ENCODE measurements around the gene HK1. TPM values are rescaled to one million over a fixed set of nuclear protein-coding genes. Genes with fewer than 3 reads are reported as not detected.

HK1 gene
- total RNA-seq, 1 experiment from 2014 or later: 98.8 TPM

DNA sequence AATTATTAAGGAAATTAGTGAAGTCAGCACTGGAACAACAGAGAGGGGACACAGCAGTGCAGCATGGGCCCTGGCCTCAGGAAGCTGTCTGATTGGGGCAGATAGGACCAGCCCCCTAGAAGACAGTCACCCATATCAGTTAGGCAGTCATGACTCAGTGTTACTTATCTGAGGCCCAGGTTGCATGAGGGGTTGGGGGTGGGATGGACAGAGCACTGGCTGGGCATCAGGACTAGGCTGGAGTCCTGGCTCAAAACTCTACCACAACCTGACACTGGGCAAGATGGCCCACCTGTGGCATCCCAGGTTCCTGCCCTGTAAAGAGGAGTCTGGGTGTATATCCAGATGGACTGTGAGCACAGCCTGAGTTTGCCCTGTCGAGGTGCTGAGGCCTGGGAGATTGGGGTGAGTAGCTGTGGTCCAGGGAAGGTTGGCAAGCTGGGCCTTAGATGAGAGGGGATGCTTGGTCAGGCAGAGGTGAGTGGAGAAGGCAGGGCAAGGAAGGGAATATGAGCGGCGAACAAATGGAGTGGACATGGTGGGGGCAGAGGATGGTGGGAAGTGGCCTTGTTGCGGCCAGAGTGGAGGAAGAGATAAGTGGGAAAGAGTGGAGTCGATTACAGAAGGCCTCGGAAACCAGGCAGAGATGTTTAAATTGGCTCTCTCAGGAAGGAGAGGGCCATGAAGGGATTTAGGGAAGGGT is 37.5 kb downstream of the HK1 start:
- Histone ChIP-seq H3K23ac (ENCODE audit: insufficient read length, low read depth, low read length) (no peak overlapping the region), H3K27me3 (ENCODE audit: insufficient read depth, low read length) (no peaks in the 10 kb centered on the region), H3T11ph (ENCODE audit: low read length) (no peak overlapping the region), H3K18ac (ENCODE audit: insufficient read length, low read depth, low read length) (no peak overlapping the region), H3K4me1 (ENCODE audit: insufficient read depth, low read length) (peaks cover 13% of the 10 kb centered on the region; the same call in 1 of the 2 replicates), H2BK5ac (ENCODE audit: insufficient read length, low read length) (no peak overlapping the region), H2BK15ac (ENCODE audit: low read depth, low read length) (no peak overlapping the region), H4K8ac (replicated peaks; ENCODE audit: insufficient read length, low read depth, low read length) (no peak overlapping the region), H2BK20ac (ENCODE audit: low read depth, low read length, poor library complexity, severe bottlenecking) (no peak overlapping the region), H3K9me3 (ENCODE audit: control insufficient read depth, low read depth, low read length) (no peaks in the 10 kb centered on the region), H3K4me2 (ENCODE audit: insufficient read depth, insufficient read length, low read length) (no peak overlapping the region), H3K23me2 (ENCODE audit: insufficient read length, low read depth, low read length, poor library complexity, severe bottlenecking) (peaks cover 12% of the 10 kb centered on the region), H3K4ac (ENCODE audit: low read depth, low read length) (no peak overlapping the region), H4K91ac (ENCODE audit: insufficient read length, low read depth, low read length) (no peak overlapping the region), H4K5ac (ENCODE audit: insufficient read length, low read depth, low read length) (no peak overlapping the region), H2BK120ac (ENCODE audit: low read depth, low read length, poor library complexity, severe bottlenecking) (no peak overlapping the region), H3K79me2 (ENCODE audit: insufficient read depth, low read length) (peaks cover 18% of the 10 kb centered on the region; the same call in 1 of the 2 replicates), H3K9ac (ENCODE audit: extremely low read depth, insufficient read length, low read length) (no peak overlapping the region), H3K14ac (ENCODE audit: insufficient read depth, low read length) (no peak overlapping the region), H2AFZ (ENCODE audit: low read length) (no peak overlapping the region), H2AK5ac (ENCODE audit: insufficient read length, low read length) (no peak overlapping the region), H4K20me1 (ENCODE audit: control insufficient read depth, insufficient read depth, insufficient read length) (no peaks in the 10 kb centered on the region), H3K27ac (ENCODE audit: insufficient read length, low read depth, low read length) (no peak overlapping the region), H3K79me1 (ENCODE audit: insufficient read depth, low read depth, low read length, poor library complexity, severe bottlenecking) (peaks cover 3% of the 10 kb centered on the region), H3K56ac (ENCODE audit: insufficient read length, low read depth, low read length) (no peak overlapping the region), H2BK12ac (ENCODE audit: insufficient read length, low read depth, low read length) (no peak overlapping the region)
- no CpG with 5 or more reads among the region's 6 CpGs for WGBS (ENCODE audit: extremely low coverage, insufficient read length, low lambda C conversion rate)
- H3K9me3 Mint-ChIP-seq: no peaks in the 10 kb centered on the region
- DNase-seq: no peak
- peaks cover 0 to 3% (median 0%) of the 10 kb centered on the region in 3 experiments; a peak in 2 of 7 replicates for H3K36me3 Mint-ChIP-seq (ENCODE audit: insufficient read depth in 1 of 3, low read depth in 3 of 3)
- TF ChIP-seq, protein P1, sequence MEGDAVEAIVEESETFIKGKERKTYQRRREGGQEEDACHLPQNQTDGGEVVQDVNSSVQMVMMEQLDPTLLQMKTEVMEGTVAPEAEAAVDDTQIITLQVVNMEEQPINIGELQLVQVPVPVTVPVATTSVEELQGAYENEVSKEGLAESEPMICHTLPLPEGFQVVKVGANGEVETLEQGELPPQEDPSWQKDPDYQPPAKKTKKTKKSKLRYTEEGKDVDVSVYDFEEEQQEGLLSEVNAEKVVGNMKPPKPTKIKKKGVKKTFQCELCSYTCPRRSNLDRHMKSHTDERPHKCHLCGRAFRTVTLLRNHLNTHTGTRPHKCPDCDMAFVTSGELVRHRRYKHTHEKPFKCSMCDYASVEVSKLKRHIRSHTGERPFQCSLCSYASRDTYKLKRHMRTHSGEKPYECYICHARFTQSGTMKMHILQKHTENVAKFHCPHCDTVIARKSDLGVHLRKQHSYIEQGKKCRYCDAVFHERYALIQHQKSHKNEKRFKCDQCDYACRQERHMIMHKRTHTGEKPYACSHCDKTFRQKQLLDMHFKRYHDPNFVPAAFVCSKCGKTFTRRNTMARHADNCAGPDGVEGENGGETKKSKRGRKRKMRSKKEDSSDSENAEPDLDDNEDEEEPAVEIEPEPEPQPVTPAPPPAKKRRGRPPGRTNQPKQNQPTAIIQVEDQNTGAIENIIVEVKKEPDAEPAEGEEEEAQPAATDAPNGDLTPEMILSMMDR (conservative IDR thresholded peaks at IDR 0.05): no peak
- peak overlapping the region in 2 of 3 experiments; percentile 22 to 78; a peak in 2 of 7 replicates for H3K27ac Mint-ChIP-seq
- H3K4me1 Mint-ChIP-seq: peaks cover 45 to 52% of the 10 kb centered on the region in 2 experiments
- no peaks in the 10 kb centered on the region; the same call in 1 of the 2 replicates for H3K27me3 Mint-ChIP-seq (ENCODE audit: low read depth)
- H3K4me3 Mint-ChIP-seq: 0 out of 5 replicates have a peak overlapping the region, but pooled peaks of 1 of the 2 experiments have one; percentile 21

All from H9 (cell line).